Stimulated activated CD4-positive, alpha-beta T cell treated with anti-CD3 and anti-CD28 coated beads, TNF-alpha, amount 100 ng/mL, for 4 hours (primary cell): Measurements from ENCODE around the gene AOX1.
"Not testable (repeated sequence)": the region's sequence is repeated elsewhere in the genome, so short reads cannot be mapped to it uniquely, and the experiment has no call there.

Source experiments
- DNase-seq, 3 experiments: peaks; one replicate each; pipeline ENCODE4 v3.0.0-alpha.2; 2020; ENCODE audit warnings: low read depth in 3 of 3

The AOX1 gene

DNA sequence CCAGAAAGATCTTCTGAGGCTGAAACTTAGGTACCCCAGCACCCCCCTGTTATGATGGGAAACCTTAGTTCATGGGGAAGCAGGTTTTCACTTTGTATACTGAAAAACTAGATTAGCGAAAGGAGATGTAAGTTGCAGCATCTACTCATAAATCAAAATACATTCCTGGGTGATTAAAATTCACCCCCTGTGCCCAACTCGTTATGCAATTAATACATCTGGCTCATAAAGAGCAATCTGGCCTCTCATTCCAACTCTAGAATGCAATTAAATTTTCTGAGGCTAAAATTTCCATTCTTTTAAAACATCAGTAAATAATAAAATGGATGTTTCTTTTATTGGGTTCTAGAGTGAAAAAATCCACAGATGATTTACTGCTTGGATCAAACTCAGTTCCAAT, 115.0 kb downstream of the AOX1 start:
- DNase-seq, result no peak

DNA sequence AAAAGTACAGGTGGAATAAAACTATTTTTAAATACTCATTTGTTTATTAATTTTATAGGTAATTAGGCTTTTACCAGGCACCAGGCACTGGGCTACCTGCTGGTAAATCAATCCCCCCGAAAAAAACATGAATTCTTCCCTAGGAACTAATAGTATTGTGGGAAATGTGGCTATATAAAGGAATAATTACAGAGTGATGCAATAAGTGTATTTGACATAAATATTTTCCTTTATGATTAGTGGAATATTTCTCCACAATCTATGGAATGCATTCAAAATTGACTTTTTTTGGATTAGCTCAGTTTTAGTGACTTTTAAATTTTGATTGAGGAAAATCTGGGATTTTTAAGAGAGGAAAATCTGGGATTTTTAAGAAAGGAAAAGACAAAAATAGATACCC, 116.2 kb downstream of the AOX1 start:
- DNase-seq, result no peak

DNA sequence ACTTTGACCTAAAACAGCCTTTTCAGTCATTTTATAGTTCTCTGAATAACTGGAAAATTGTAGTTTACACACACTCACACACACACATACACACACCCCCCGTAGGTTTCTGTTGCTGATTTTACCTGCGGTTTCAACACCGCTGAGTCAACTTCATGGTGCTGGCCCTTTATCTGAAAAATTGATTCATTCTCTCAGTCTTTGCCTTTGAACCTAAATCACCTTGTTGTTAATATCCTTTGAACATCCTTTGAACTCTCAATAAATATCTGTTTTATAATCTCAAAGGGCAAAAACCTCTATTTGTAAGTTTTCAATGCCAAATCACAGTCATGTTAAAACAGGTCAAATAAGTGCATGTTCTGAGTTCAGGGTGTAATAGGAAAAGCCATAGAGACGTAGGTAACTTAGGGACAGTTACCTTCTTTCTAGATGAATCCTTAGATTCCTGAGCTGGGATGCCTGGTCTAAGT, 116.9 kb downstream of the AOX1 start:
- peak; percentile 10 to 37 (median 18) for DNase-seq

DNA sequence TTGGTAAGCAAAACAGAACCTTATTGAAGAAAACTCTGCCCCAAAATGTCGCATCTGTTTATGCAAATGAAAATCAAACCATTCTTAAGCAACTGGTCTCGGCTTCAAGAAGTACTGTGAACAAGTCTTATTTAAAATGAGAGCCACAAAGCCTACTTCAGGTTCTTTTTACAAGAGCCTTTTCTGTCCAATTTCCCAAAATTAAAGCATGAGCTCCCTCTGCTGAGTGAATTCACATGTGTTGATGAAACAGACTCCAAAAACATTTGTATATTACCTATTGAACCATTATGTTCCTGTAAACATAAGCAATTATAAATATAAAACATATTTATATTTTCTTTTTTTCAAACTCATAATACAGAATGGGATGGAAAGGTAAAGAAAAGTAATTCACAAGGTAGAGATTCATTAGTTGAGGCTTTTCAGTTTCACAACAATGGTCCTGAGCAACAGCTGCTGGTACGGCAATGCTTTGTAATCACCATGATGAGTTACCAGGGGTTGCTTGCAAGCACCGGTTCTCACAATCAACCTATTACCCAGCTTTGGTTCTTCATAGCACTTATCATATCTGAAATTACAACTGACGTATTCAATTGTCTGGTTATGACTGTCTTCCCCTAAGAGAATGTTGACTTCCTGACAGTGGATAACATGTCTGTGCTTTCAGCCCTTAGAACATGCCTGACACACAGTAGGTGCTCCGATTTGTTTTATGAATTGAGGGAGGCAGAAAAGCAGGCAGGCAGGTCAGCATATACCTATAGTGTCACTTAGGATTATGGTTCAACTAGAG, 117.5 kb downstream of the AOX1 start:
- DNase-seq, result no peak

DNA sequence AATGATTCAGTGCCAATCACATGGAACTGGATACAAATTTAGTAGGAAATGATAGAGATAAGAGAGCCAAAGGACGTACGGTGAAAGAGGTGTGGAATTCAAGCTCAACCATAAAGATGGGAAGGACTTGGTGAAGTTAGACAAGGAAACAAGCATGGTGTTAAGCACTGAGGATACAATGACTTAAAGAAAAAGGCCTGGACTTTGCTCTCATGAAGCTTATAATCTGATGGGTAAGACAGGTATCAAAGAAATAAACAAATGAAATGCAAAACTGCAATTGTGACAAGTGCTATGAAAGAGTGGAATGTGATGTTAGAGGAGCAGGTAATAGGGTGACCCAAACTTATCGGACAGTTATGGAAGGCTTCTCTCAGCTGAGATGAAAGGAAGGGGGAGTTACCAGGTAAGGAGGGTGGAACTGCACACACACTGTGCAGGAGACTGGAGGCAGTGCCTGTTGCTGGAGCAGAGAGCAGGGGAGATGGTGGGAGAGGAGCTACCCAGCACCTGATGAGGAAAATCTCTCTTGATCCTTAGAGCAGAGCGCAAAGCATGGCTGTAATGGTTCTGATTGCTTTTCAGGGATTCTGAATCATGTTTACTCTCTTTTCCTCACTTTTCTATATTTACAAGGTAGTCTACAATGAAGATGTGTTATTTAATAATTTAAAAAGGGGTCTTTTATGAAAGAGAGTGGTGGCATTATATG, 118.3 kb downstream of the AOX1 start:
- no peak for DNase-seq

DNA sequence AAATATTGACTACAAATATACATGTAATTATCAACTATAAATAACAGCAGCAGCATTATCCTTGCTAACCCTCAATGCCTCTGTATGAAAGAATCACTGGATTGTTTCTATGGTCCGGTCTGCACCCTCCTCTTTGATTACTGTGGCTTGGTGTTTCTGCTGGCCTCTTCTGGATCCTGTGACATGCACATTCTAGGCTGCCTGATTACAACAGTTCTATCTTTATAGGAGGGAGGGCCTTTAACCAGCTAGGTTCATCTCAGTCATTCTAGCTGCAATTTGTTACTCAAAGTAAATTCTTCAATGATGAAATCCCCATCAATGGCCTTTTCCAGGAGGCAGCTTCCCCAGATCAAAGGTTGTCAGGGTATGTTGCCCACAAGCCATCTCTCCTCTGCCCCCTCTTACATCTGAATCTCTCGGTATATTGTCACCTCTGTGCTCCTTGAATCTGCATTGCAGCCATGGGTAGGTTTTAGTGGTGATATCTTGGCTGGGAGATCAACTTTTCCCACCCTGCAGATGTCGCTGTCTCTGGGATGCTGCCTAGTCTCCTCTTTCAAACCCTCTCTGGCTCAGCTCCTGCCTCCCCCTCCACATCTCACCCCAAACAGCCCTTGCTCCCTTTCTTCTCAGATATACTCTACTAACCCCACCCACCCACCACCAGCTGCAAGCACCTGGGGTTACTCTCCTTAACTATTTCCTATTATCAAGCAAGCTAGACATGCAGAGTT, 119.7 kb downstream of the AOX1 start:
- DNase-seq, result no peak

DNA sequence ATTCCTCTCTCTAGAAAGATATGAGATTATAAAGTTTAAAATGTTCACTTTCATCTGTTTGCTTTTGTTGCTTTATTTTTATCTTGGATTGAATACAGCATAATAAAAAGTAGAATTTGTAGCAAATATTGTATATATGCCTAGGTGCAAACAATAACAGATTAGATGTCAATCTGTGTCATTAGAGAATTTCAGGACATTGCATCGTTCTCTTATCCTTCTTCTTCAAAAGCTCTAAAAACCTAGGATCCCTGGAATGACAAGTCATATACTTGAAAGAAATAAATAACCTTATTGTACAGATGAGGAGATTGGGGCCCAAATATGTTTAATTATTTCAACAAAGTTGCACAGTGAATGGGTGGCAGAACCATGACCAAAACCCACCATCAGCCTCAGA, 123.1 kb downstream of the AOX1 start:
- no peak for DNase-seq

DNA sequence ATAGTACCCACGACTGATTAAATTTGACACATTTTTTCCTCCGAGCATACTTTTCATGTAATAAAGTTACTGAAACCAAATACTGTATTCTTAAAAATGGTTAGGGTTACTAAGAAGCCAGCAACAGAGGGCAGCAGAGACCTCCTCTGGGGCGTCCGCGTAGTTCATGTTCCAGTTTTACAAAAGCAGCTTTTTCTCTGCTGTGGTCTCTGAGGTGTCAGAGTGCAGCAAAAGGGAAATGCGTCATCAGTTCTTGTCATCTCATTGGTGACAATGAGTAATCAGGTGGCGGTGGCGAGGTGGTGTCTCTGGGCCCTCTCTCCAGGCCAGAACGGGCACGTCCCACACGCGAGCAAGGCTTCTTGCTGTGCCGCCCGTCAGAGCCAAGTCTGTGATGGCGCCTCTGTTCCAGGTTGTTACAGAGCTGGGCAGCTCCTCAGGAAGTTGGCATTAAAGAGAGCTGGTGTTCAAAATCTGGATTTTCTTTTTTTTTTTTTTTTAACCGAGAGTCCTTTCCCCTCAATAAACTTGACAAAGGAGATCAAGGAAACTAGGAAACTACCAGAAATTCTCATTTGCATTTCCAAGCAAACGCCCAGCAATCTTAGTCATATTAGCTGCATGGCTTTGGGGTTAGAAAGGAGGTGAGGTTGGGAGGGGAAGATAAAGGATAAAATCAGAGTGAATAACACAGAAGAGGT, 127.3 kb downstream of the AOX1 start:
- DNase-seq, result peak; percentile 68 to 83 (median 81)

DNA sequence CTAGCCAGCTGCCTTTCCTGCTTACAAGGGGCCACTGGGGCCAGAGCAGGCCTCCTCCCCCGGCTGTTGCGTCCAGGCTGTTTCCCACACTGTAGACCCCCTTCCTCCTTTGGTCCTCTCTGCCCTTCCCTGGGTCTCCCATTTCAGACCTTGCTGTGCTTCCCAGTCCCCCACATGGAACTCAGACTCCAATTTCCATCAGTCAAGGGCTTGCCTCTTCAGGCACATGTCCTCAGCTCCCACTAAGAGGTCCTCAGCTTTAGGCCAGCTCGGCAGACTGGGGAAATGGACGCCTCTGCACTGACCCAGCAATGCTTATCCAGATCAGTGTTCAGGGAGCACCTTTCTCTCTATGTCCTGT, 127.9 kb downstream of the AOX1 start:
- peak; percentile 6 to 18 (median 8) for DNase-seq

DNA sequence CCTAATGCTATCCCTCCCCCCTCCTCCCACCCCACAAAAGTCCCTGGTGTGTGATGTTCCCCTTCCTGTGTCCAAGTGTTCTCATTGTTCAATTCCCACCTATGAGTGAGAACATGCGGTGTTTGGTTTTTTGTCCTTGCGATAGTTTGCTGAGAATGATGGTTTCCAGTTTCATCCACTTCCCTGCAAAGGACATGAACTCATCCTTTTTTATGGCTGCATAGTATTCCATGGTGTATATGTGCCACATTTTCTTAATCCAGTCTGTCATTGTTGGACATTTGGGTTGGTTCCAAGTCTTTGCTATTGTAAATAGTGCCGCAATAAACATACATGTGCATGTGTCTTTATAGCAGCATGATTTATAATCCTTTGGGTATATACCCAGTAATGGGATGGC, 129.2 kb downstream of the AOX1 start:
- DNase-seq, result not testable (repeated sequence)

DNA sequence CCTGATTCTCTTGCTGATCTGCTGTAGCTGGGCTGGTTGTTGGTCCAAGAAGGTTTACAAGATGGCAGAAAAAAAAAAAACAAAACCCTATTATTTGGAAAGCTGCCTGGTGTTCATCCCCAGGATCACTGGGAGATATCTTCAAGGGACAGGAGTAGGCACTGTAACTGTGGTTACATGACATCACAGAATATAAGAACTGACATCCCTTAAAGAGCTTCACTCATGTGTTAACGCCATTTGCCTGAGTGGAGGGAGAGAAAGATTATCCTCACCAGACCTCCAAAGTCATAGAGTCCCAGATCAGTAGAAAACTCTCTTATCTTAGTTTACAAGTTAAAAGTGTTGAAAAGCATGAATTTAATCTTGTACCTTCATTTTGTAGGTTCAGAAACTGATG, 130.6 kb downstream of the AOX1 start:
- no peak for DNase-seq
